Measurements from ENCODE around the gene NBEA. TPM values are rescaled to one million over a fixed set of nuclear protein-coding genes. Genes with fewer than 3 reads are reported as not detected.

Gene NBEA
- total RNA-seq, 4 donors from 2014 or later: 21.5 to 60.4 (median 27.9) TPM

GRCh38 chr13:35552172-35552844 is 610.2 kb downstream of the NBEA start:
- no peak overlapping the region for H3K27ac ChIP-seq
- H3K4me3 ChIP-seq (replicated peaks in 1 of 3): no peak overlapping the region
- no peak for DNase-seq
- no peaks in the 10 kb centered on the region for H3K27me3 ChIP-seq
- no peaks in the 10 kb centered on the region for H3K36me3 ChIP-seq
- intact Hi-C loops (cut with DNase I): no loop called here
- TF ChIP-seq POLR2A (IDR thresholded peaks at IDR 0.05): no peak
- TF ChIP-seq, protein P1, sequence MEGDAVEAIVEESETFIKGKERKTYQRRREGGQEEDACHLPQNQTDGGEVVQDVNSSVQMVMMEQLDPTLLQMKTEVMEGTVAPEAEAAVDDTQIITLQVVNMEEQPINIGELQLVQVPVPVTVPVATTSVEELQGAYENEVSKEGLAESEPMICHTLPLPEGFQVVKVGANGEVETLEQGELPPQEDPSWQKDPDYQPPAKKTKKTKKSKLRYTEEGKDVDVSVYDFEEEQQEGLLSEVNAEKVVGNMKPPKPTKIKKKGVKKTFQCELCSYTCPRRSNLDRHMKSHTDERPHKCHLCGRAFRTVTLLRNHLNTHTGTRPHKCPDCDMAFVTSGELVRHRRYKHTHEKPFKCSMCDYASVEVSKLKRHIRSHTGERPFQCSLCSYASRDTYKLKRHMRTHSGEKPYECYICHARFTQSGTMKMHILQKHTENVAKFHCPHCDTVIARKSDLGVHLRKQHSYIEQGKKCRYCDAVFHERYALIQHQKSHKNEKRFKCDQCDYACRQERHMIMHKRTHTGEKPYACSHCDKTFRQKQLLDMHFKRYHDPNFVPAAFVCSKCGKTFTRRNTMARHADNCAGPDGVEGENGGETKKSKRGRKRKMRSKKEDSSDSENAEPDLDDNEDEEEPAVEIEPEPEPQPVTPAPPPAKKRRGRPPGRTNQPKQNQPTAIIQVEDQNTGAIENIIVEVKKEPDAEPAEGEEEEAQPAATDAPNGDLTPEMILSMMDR (IDR thresholded peaks at IDR 0.05): no peak
- 63 to 96% methylated on average over 3 of the region's 3 CpGs for WGBS, 2 donors
- H3K4me1 ChIP-seq: no peaks in the 10 kb centered on the region
- H3K9me3 ChIP-seq: no peaks in the 10 kb centered on the region

DNA sequence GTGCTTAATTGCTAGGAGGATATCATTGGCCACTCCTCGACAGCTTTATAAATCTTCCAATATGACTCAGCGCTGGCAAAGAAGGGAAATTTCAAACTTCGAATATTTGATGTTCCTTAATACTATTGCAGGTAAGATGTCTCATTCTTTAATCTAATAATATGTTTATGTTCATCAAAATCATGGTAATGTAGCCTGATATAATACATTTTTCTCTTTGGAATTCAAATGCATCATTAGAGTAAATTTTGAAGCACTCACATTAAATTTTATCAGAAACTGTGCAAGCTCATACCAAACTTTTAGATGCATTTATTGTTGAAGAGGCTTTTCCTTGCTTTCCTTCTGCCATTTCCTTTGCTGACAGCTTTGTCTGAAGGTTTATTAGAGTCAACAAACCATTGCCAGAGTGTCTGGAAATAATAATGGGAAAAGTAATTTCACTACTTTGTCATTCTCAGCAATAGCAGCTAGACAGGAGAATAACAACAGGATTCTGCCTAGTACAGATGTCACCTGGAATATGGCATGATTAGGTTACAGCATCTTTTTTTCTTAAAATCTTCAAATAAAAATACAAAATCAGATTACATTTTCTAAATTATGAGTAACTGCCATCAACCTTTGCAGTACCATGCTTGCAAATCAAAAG is 613.0 kb downstream of the NBEA start:
- intact Hi-C loops (cut with DNase I): no loop called here
- Histone ChIP-seq H3K36me3 (no peaks in the 10 kb centered on the region), H3K27me3 (no peaks in the 10 kb centered on the region), H3K4me1 (no peaks in the 10 kb centered on the region), H3K9me3 (no peaks in the 10 kb centered on the region), H3K27ac (no peak overlapping the region), H3K4me3 (replicated peaks in 1 of 3) (no peak overlapping the region)
- DNase-seq: no peak
- 87 to 89% methylated on average over 3 of the region's 3 CpGs for WGBS, 2 donors
- TF ChIP-seq, protein P1 (IDR thresholded peaks at IDR 0.05): no peak
- TF ChIP-seq POLR2A (IDR thresholded peaks at IDR 0.05): no peak

GRCh38 chr13:35557475-35557874 is 615.4 kb downstream of the NBEA start:
- H3K4me3 ChIP-seq (replicated peaks in 1 of 3): no peak overlapping the region
- H3K27ac ChIP-seq: no peak overlapping the region
- H3K36me3 ChIP-seq: no peaks in the 10 kb centered on the region
- no peaks in the 10 kb centered on the region for H3K9me3 ChIP-seq
- intact Hi-C loops (cut with DNase I): no loop called here
- TF ChIP-seq, protein P1 (IDR thresholded peaks at IDR 0.05): no peak
- no peak for TF ChIP-seq POLR2A (IDR thresholded peaks at IDR 0.05)
- no peaks in the 10 kb centered on the region for H3K27me3 ChIP-seq
- no peaks in the 10 kb centered on the region for H3K4me1 ChIP-seq
- WGBS, 2 donors: 89 to 93% methylated on average over 3 of the region's 3 CpGs
- DNase-seq: no peak

GRCh38 chr13:35561540-35561939 is 619.5 kb downstream of the NBEA start:
- Histone ChIP-seq H3K27ac (no peak overlapping the region), H3K4me3 (replicated peaks in 1 of 3) (no peak overlapping the region), H3K27me3 (no peaks in the 10 kb centered on the region), H3K36me3 (no peaks in the 10 kb centered on the region), H3K9me3 (no peaks in the 10 kb centered on the region), H3K4me1 (no peaks in the 10 kb centered on the region)
- no peak for DNase-seq
- intact Hi-C loops (cut with DNase I): no loop called here
- TF ChIP-seq, protein P1 (IDR thresholded peaks at IDR 0.05): no peak
- no peak for TF ChIP-seq POLR2A (IDR thresholded peaks at IDR 0.05)
- 95% methylated on average over 2 of the region's 2 CpGs for WGBS, 2 donors

DNA sequence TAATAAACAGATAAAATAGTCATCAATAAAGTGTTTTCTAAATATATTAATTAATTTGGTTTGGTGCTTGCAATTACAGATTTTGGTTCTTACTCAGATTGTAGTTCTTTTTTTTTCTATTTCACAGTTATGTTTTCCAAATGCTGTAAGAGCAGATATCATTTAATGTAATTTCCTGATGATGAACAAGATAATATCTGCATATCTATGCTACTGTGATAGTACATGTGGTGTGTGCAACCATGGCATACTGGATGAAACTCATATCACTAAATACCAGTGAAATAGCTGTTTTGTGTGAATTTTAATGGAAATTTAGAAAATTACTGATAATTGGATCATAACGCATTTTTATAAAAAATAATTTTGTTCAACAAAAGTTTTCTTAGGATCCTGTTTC is 623.2 kb downstream of the NBEA start:
- no peak for DNase-seq
- WGBS, 2 donors: 95 to 97% methylated on average over 1 of the region's 1 CpG
- TF ChIP-seq, protein P1 (IDR thresholded peaks at IDR 0.05): no peak
- TF ChIP-seq POLR2A (IDR thresholded peaks at IDR 0.05): no peak
- H3K36me3 ChIP-seq: no peaks in the 10 kb centered on the region
- H3K27ac ChIP-seq: no peak overlapping the region
- no peaks in the 10 kb centered on the region for H3K4me1 ChIP-seq
- no peaks in the 10 kb centered on the region for H3K9me3 ChIP-seq
- intact Hi-C loops (cut with DNase I): no loop called here
- no peak overlapping the region for H3K4me3 ChIP-seq (replicated peaks in 1 of 3)
- no peaks in the 10 kb centered on the region for H3K27me3 ChIP-seq

All from thyroid gland (tissue), 4 donors.